Fibroblast of skin of scalp (primary cell): ENCODE measurements around the gene CLDN20. TPM values are rescaled to one million over a fixed set of nuclear protein-coding genes. Genes with fewer than 3 reads are reported as not detected.
"Not testable (repeated sequence)": the region's sequence is repeated elsewhere in the genome, so short reads cannot be mapped to it uniquely, and the experiment has no call there.

Experiments used
- DNase-seq: peaks from one replicate; pipeline ENCODE4 v3.0.0-alpha.2; 2013
- polyA plus RNA-seq, 2 experiments: library from polyadenylated mRNA; unstranded; fragments of 120-200 nt; gene quantifications; one replicate each; pipeline ENCODE4 v1.2.1, GENCODE V29; 2013; ENCODE audit not compliant: insufficient read length in 2 of 2

Gene CLDN20, protein sequence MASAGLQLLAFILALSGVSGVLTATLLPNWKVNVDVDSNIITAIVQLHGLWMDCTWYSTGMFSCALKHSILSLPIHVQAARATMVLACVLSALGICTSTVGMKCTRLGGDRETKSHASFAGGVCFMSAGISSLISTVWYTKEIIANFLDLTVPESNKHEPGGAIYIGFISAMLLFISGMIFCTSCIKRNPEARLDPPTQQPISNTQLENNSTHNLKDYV
- 0.24 TPM for polyA plus RNA-seq (2013, experiment 1 of 2; ENCODE audit: insufficient read length)
- 0.15 TPM for polyA plus RNA-seq (2013, experiment 2 of 2; ENCODE audit: insufficient read length)

- no peak for DNase-seq
Measured at GRCh38 chr6:155263373-155264063, at the start of gene CLDN20. CLDN20 (plus strand) TSS chr6:155264013; CDS start chr6:155275720, 11,707 bp downstream.

DNA sequence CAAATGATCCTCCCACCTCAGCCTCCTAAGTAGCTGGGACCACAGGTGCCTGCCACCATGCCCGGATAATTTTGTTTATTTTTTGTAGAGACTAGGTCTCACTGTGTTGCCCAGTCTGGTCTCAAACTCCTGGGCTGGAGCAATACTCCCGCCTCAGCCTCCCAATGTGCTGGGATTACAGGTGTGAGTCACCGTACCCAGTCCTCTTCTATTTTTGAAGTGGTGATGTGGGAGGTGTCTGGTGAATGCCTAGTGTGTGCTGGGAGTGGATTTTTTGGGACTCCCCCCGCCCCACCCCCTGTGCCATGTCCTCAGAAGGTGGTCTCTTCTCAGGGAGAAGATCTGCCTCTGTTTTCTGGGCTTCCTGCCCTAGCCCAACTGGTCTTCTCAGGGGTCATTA is 47.9 kb upstream of the CLDN20 start:
- no peak for DNase-seq

- no peak for DNase-seq
Measured at GRCh38 chr6:155216312-155217046, 47.3 kb upstream of the CLDN20 start.

- DNase-seq = not testable (repeated sequence)
Measured at GRCh38 chr6:155218711-155219110, 45.1 kb upstream of the CLDN20 start.

- no peak for DNase-seq
Measured at GRCh38 chr6:155219299-155219698, 44.5 kb upstream of the CLDN20 start.

DNA sequence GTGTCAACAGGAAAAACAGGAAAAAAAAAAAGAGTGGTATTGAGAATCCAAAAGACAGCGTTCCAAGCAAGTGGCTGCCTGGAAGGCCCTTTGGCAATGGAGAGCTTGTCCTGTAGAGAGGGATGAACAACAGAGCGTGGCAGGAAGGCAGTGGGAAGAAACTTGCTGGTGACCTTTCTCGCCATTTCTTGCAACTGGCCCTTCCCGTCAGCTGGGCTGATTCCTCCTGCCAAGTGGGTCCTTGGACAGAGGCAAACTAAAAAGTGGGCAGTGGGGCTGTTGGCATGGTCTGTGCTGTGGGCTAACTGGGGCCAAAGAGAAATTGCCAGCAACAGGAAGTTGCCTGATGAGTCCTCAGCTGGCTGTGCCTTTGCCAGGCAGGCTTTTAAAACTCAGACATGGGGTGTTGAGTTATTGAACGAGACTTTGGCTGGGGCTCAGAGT is 43.9 kb upstream of the CLDN20 start:
- no peak for DNase-seq

DNA sequence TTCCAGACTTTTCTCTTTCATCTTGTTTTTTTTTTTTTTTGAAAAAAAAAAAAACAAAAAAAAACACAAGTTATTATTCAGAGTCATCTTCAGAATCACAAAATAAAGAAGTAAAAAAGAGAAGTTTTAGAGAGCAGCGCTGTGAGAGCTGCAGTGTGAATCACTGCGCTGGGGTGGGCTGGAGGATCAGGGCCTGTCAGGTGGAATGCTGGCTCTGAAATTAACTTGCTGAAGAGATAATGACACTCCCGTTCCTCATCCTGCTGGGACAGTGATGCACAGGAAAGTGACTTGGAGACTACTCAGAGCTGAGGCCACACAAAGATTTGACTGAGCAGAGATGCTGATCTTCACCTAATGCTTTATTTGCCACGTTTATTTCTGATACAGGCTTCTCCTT is 42.7 kb upstream of the CLDN20 start:
- DNase-seq = no peak

DNA sequence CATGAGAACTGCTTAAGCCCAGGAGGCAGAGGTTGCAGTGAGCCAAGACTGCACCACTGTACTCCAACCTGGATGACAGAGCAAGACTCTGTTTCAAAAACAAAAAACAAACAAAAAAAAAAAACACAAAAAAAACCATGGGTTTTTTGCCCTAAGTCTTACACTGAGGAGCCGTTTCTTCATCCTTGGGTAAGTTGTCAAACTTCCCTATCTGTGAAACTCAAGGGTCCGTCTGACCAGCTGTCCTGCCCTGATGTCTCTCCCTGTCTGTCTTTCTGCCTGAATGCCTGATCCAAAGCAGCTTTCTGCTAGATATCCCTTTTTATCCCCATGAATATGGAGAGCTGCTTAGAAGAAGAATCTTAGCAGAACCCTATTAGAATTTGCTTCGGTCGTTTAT is 41.3 kb upstream of the CLDN20 start:
- no peak for DNase-seq

GRCh38 chr6:155223646-155224451 is 40.0 kb upstream of the CLDN20 start:
- peak; percentile 72 for DNase-seq

- no peak for DNase-seq
Measured at GRCh38 chr6:155224618-155225017, 39.2 kb upstream of the CLDN20 start.

GRCh38 chr6:155227046-155227445 is 36.8 kb upstream of the CLDN20 start:
- DNase-seq = peak; percentile 26

DNA sequence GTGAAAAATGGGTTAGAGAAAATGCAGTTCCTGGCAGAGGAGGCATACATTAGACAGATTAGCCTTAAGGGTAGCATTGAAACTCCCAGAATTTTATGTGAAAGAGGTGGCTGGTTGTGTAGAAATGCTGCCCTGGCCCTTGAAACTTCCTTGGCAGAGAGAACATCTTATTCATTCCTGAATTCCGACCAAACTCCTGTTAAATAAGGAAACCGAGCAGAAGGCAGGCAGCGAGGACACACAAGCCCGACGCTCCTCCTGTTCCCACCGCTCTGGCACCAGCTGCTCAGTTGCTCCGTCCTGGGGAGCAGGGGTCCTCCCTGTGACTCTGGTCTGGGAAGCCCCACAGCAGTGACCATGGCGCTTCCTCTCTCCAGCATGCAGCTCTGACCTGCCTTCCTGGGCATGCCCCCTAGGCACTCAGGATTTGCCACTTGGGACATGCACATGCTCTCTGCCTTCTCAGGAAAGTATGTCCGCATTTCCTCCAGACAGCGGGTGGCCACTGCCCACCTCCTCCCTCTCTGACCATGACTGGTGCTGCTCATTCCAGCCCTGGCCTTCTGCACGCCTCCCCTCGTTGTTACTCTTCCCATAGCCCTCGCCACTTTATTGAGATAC is 35.2 kb upstream of the CLDN20 start:
- DNase-seq = no peak

GRCh38 chr6:155230975-155231374 is 32.8 kb upstream of the CLDN20 start:
- DNase-seq = not testable (repeated sequence)

DNA sequence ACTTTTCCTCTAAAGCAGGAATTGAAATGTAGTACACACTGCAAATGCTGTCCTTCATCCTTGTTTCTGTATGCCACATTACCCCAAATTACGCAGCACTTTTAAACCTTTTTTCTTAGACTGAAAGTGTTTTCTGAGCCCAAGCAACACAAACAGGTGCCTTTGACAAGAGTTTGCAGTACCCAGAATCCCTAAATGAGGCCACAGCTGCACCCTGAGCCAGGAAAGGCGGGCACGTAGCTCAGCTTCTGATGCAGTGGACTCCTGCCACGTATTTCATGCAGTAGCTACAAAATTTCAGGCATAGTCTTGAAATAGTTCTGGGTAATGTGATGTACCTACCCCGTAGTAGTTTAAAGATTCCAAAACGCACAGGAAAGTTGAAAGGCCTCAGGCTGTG is 31.0 kb upstream of the CLDN20 start:
- no peak for DNase-seq

GRCh38 chr6:155234167-155234566 is 29.6 kb upstream of the CLDN20 start:
- no peak for DNase-seq

DNA sequence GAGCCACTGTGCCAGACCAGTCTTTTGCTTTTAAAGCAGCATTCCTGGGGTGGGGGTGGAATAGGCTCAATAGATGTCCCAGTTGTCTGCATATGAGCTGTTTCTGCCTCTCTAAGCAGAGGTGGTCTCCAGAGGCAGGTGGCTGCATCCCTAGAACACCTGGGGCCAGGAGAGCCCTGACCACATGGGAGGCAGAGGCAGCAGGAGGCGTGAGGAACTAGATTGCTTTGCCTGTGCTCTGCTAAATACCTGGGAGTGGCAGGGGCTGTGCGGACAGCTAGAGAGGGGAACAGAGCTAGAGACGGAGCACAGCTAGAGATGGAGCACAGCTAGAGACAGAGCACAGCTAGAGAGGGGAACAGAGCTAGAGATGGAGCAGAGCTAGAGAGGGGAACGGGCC is 29.1 kb upstream of the CLDN20 start:
- DNase-seq = no peak

DNA sequence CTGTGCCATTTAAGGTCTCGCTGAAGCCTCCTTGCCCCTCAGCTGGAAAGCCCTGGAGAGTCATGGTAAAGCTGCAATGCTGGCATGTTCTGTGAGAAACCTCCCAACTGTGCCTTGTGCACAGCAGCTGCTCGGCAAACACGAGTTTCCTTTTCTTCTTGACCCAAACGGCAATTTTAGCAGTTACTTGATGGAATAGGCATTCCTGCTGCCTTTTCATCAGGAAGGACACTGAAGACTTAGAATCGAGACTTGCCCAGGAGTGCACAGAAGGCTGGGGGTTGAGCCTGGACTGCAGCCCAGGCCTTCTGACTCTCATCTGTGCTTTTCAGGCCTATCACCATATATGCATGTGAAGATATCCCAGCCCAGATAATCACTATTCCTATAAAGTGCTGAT is 28.7 kb upstream of the CLDN20 start:
- DNase-seq = no peak

GRCh38 chr6:155237613-155238012 is 26.2 kb upstream of the CLDN20 start:
- DNase-seq = no peak

DNA sequence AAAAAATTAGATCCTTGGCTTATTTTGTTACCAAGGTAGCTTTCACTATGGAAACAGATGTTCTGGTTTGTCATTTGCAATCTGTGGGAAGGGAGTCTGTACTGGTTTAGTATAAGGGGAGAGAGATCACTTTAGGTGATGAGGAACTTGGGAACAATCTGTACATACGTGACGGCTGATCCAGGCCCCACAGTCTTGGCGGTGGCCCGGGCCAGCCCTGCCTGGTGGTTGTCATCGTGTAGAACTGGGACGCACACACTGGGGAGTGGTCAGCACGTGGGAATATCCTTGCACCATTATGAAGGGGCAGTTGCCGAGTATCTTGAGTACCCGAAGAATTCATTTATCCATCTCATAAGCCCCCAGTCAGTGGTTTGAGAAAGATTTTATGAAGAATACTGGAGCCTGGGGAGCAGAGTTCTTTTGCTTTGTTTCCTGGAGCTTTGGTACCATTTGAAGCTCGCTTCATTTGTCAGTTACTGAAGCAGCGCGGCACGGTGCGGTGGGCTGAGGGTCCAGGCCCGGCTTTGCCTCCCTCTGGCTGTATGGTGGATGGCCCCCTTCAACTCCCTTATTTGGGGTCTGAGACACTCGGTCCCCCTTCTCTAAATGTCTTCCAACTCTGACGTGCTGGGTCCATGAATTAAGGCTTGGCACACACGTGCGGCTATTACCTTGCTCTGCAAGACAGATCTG is 22.8 kb upstream of the CLDN20 start:
- DNase-seq = no peak

DNA sequence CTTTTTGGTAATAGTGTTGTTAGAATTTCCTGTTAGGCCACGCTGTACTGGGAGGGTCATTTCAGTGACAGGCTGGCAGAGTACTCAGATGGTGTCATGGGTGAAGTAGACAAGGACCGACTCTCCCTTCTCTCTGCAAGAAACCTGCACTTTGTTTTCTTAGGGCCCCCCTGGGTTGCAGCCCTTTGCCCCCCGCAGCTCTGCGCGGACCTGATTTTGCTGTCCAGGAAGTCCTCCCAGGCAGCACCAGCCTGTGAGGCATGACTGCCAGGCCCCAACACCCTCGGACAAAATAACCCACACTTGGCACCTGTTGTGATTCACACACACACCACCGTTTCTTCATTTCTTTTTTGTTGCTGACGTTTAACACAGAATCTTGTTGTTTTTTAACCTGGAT is 21.8 kb upstream of the CLDN20 start:
- DNase-seq = no peak

DNA sequence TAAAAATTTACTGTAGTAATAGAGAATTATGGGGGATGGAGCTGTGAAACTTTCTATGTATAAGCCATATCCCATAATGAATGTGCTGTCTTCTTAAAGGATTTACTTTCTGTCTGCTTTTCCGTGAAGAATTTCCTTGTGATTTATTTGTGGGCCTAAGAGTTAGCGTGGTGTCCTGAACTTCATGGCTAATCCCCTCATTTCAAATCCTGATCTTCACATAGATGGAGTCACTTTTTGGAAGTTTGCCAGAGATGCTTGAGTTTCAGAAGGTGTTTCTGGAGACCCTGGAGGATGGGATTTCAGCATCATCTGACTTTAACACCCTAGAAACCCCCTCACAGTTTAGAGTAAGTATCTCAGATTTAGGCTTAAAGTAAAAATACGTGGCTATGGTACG is 19.4 kb upstream of the CLDN20 start:
- no peak for DNase-seq

- no peak for DNase-seq
Measured at GRCh38 chr6:155245193-155245592, 18.6 kb upstream of the CLDN20 start.
